Measurements from ENCODE around the gene USP36.

GRCh38 chr17:78839235-78839761 lies 1.3 kb downstream of the USP36 start:
- TF ChIP-seq, protein P1, sequence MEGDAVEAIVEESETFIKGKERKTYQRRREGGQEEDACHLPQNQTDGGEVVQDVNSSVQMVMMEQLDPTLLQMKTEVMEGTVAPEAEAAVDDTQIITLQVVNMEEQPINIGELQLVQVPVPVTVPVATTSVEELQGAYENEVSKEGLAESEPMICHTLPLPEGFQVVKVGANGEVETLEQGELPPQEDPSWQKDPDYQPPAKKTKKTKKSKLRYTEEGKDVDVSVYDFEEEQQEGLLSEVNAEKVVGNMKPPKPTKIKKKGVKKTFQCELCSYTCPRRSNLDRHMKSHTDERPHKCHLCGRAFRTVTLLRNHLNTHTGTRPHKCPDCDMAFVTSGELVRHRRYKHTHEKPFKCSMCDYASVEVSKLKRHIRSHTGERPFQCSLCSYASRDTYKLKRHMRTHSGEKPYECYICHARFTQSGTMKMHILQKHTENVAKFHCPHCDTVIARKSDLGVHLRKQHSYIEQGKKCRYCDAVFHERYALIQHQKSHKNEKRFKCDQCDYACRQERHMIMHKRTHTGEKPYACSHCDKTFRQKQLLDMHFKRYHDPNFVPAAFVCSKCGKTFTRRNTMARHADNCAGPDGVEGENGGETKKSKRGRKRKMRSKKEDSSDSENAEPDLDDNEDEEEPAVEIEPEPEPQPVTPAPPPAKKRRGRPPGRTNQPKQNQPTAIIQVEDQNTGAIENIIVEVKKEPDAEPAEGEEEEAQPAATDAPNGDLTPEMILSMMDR (conservative IDR thresholded peaks at IDR 0.05 in 1 of 2, IDR thresholded peaks at IDR 0.05 in 1 of 2; ENCODE audit: extremely low read depth in 1 of 2, insufficient read depth in 1 of 2, low read depth in 1 of 2, low read length in 2 of 2) = no peak
- no peak for TF ChIP-seq EZH2 (IDR thresholded peaks at IDR 0.05; ENCODE audit: borderline replicate concordance, low read length)

Measured in mammary epithelial cell (primary cell).